Dermis microvascular lymphatic vessel endothelial cell (primary cell): ENCODE data around the gene KIF20B. TPM values are rescaled to one million over a fixed set of nuclear protein-coding genes. Genes with fewer than 3 reads are reported as not detected.
"Not testable (repeated sequence)": the region's sequence is repeated elsewhere in the genome, so short reads cannot be mapped to it uniquely, and the experiment has no call there.

Experiments used
- DNase-seq, 2 donors: peaks; one replicate each; pipeline versions ENCODE4 v3.0.0 to v3.0.0-alpha.2; 2010; ENCODE audit warnings: low read depth in 2 of 2
- total RNA-seq: library from RNA; depleted of rRNA; stranded (reverse); fragments of >200 nt; gene quantifications from 2 replicates; pipeline ENCODE4 v1.2.1, GENCODE V29; 2014

KIF20B gene
- total RNA-seq, 1 donor from 2014 or later: 7.3 TPM

GRCh38 chr10:89771684-89772083, 70.3 kb downstream of the KIF20B start:
- no peak for DNase-seq

- no peak for DNase-seq
Observed at GRCh38 chr10:89773081-89773480, 71.7 kb downstream of the KIF20B start.

GRCh38 chr10:89776665-89777064, 75.3 kb downstream of the KIF20B start:
- no peak for DNase-seq

GRCh38 chr10:89782470-89782869, 81.1 kb downstream of the KIF20B start:
- DNase-seq: no peak

- peak in 1 of 2 donors; percentile 15 for DNase-seq
Observed at GRCh38 chr10:89783406-89783805, 82.0 kb downstream of the KIF20B start.

- DNase-seq: no peak
Observed at GRCh38 chr10:89785095-89785494, 83.7 kb downstream of the KIF20B start.

- DNase-seq: no peak
Observed at GRCh38 chr10:89789188-89789877, 87.9 kb downstream of the KIF20B start.

- peak in 1 of 2 donors; percentile 3 for DNase-seq
Observed at GRCh38 chr10:89792187-89792586, 90.8 kb downstream of the KIF20B start.

GRCh38 chr10:89793649-89794254, 92.4 kb downstream of the KIF20B start:
- DNase-seq: peak; percentile 60 to 71

- no peak for DNase-seq
Observed at GRCh38 chr10:89795840-89796239, 94.5 kb downstream of the KIF20B start.

GRCh38 chr10:89798092-89798491, 96.7 kb downstream of the KIF20B start:
- DNase-seq: no peak

- DNase-seq: no peak
Observed at GRCh38 chr10:89799573-89799972, 98.2 kb downstream of the KIF20B start.

- DNase-seq: no peak
Observed at GRCh38 chr10:89805599-89806013, 104.2 kb downstream of the KIF20B start.

GRCh38 chr10:89808842-89809241, 107.5 kb downstream of the KIF20B start:
- no peak for DNase-seq

- DNase-seq: no peak
Observed at GRCh38 chr10:89809766-89810165, 108.4 kb downstream of the KIF20B start.

- DNase-seq: no peak
Observed at GRCh38 chr10:89810908-89811525, 109.6 kb downstream of the KIF20B start.

GRCh38 chr10:89813546-89813945, 112.2 kb downstream of the KIF20B start:
- no peak for DNase-seq

- no peak for DNase-seq
Observed at GRCh38 chr10:89814278-89814677, 112.9 kb downstream of the KIF20B start.

- no peak for DNase-seq
Observed at GRCh38 chr10:89815049-89815853, 113.9 kb downstream of the KIF20B start.

GRCh38 chr10:89819008-89819407, 117.6 kb downstream of the KIF20B start:
- DNase-seq: not testable (repeated sequence)
